DMS53 treated with DMSO at 0.1 percent for 48 hours (cell line): ENCODE data around the gene ARMC5.
A peak's percentile ranks its signal among the peaks of the same experiment; 100 is the strongest.

Experiments
- DNase-seq: peaks from one replicate; lab custom pipeline; 2025; ENCODE audit not compliant: unreplicated experiment; lab: John Stamatoyannopoulos, UW

The ARMC5 gene

DNA sequence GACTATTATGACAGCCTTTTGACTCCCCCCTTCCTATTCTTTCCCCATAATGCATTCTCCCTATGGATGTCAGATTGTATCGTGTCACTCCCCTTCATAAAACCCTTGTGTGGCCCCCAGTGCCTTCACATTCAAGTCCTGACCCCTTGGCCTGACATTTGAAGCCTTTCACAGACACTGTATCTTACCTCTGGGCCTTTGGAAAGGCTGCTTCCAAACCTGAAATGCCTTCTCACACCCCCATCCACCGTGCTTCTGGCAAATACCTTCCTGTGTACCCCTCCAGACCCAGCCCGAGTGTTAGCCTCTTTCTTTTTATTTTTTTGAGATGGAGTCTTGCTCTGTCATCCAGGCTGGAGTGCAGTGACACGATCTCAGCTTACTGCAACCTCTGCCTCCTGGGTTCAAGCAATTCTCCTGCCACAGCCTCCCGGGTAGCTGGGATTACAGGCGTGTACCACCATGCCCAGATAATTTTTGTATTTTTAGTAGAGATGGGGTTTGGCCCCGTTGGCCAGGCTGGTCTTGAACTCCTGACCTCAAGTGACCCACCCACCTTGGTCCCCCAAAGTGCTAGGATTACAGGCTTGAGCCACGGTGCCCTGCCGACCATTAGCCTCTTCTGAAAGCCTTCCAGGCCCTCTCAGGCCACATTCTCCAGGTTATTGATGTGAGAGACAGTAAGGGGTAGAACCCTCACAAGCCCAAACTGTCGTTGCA lies 2.1 kb downstream of the ARMC5 start:
- no peak for DNase-seq

DNA sequence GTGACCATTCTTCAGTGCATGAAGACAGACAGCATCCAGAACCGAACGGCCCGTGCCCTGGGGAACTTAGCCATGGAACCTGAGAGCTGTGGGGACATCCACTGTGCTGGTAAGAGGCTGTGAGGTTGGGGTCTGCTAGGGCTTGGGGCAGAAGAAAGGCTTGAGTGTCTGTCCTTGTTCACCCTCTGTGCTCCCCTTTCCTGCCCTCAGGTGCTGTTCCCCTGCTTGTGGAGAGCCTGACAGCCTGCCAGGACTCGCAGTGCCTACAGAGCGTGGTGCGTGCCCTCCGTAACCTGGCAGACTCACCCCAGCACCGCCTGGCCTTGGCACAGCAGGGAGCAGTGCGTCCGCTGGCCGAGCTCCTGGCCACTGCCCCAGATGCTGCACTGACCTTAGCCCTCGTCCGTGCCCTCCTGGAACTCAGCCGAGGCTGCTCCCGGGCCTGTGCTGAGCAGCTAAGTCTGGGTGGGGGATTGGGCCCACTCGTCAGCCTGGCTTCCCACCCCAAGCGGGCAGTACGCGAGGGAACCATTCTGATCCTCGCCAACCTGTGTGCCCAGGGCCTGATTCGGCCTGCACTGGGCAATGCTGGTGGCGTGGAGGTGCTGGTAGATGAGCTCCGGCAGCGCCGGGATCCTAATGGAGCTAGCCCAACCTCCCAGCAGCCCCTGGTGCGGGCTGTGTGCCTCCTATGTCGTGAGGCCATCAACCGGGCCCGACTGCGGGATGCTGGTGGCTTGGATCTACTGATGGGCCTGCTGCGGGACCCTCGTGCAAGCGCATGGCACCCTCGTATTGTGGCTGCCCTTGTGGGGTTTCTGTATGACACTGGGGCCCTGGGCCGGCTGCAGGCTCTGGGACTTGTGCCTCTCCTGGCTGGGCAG lies 2.9 kb downstream of the ARMC5 start:
- no peak for DNase-seq

DNA sequence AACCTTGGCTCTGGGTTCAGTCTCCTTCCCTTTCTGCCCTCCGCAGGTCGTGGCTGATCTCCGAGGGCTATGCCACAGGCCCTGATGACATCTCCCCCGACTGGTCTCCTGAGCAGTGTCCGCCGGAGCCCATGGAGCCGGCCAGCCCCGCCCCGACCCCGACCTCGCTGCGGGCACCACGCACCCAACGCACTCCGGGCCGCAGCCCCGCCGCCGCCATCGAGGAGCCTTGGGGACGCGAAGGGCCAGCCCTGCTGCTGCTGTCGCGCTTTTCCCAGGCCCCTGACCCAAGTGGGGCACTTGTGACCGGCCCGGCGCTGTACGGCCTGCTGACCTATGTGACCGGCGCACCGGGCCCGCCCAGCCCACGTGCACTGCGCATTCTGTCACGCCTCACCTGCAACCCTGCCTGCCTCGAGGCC lies 5.1 kb downstream of the ARMC5 start:
- DNase-seq = no peak

DNA sequence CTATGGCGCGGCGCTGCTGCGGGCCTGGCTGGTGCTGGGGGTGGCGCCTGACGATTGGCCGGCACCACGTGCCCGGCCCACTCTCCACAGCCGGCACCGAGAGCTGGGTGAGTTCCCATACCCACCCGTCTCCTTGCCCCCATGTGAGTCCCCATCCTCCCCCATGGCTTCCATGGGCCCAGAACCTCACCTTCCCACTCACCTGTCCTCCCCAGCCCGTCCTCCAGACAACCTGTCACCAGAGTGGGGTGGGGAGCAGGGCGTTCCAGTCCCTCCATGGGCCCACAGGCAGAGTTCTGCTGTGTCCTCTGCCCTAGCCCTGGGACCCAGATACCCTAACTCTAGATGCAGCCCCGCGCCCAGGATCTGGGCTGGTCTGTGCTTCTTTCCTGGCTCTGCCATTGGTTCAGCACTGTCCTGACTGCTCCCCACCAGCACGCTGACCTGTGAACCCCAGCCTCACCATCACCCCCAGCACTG lies 5.5 kb downstream of the ARMC5 start:
- no peak for DNase-seq

DNA sequence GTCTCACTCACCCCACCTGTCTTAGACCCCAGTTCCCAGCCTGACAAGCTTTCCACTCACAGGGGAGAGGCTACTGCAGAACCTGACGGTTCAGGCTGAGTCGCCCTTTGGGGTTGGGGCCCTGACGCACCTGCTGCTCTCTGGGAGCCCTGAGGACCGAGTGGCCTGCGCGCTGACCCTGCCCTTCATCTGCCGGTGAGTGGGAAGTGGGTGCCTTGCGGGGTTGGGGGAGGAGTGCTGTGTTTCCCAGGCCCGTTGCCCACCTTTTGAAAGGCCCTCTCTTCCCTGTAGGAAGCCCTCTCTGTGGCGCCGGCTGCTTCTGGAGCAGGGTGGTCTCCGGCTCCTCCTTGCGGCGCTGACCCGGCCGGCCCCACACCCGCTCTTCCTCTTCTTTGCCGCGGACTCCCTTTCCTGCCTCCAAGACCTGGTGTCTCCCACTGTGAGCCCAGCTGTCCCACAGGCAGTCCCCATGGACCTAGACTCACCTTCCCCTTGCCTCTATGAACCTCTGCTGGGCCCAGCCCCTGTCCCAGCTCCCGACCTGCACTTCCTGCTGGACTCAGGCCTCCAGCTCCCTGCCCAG lies 6.6 kb downstream of the ARMC5 start:
- no peak for DNase-seq

DNA sequence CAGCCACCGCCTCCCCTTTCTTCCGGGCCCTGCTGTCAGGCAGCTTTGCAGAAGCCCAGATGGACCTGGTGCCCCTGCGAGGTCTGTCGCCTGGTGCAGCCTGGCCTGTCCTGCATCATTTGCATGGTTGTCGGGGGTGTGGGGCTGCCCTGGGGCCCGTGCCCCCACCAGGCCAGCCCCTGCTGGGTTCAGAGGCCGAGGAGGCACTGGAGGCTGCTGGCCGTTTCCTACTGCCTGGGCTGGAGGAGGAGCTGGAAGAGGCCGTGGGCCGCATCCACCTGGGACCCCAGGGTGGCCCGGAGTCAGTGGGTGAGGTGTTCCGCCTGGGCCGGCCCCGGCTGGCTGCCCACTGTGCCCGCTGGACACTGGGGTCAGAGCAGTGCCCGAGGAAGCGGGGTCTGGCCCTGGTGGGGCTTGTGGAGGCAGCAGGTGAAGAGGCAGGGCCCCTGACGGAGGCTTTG lies 7.1 kb downstream of the ARMC5 start:
- no peak for DNase-seq

DNA sequence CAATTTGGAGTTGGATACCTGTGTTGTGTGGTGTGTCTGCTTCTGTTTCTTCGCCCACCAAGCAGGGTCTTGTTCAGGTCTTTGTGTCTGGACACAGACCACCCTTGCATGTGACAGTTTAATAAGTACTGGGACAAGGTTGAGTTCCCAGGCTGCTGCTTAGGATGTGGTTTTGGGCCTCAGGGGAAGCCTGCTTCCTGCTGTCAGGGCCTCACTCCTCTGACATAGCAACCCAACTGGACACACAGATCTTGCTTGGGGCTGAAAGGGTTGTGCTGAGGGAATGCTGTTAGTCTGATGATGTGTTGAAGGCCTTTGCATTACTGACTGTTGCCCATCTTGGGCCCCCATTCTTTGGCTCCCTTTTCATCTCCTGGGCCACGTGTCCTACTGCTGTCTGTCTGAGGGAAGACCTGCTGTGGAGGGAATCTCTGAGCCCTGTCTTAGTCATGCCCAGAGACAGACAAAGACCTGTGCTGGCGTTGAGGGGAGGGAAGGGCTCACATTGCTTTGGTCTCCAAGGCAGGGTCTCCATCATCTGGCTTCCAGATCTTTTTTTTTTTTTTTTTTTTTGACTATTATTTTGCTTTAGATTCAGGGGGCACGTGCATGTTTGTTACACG lies 8.0 kb downstream of the ARMC5 start:
- DNase-seq = no peak

DNA sequence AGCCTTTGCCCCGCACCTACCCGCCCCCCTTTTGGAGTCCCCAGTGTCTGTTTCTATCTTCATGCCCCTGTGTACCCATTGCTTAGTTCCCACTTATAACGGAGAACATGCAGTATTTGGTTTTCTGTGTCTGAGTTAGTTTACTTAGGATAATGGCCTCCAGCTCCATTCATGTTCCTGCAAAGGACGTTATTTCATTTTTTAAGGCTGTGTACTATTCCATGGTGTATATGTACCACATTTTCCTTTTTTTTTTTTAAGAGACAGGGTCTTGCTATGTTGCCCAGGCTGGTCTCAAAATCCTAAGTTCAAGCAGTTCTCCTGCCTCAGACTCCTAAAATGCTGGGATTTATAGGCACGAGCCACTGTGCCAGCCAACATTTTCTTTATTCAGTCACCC lies 8.6 kb downstream of the ARMC5 start:
- no peak for DNase-seq

DNA sequence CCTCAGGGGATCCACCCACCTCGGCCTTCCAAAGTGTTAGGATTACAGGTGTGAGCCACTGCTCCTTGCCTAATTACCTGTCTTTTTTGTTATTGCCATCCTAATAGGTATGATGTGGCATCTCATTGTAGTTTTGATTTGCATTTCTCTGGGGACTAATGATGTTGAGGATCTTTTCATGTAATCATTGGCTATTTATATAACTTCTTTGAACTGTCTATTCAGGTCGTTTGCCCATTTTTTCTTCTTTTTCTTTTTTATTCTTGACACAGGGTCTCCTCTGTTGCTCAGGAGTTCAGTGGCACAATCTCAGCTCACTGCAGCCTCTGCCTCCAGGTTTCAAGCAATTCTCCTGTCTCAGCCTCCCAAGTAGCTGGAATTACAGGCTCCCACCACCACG lies 11.3 kb downstream of the ARMC5 start:
- no peak for DNase-seq

DNA sequence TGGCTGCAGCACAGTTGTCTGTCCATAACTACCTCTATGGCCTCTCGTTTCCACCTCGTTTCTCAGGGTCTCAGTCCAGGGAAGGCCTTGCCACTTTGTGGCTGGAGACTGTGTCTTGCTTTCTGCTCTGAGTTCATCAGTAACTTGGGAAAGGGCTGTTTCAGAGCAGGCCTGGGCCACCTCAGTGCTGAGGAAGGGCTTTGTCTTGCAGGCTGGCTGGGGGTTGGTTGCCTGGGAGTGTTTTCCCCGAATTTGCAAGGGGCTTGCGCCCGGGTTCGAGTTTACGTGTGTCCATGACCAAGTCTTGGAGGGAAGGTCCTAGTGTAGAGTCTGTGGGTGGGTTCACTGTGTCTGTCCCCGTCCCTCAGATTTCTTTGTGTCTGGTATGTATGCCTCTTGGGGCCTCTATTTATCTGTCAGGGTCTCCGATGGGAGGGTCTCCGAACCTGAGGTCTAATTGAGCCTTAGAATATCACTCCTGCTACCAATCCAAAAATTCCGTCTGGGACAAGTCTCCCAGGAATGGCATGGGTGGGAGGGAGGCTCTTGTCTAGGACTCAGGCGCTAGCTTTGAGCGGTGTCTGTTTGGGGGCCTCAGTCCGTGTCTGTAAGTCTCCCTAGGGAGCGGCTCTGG lies 12.1 kb downstream of the ARMC5 start:
- no peak for DNase-seq

DNA sequence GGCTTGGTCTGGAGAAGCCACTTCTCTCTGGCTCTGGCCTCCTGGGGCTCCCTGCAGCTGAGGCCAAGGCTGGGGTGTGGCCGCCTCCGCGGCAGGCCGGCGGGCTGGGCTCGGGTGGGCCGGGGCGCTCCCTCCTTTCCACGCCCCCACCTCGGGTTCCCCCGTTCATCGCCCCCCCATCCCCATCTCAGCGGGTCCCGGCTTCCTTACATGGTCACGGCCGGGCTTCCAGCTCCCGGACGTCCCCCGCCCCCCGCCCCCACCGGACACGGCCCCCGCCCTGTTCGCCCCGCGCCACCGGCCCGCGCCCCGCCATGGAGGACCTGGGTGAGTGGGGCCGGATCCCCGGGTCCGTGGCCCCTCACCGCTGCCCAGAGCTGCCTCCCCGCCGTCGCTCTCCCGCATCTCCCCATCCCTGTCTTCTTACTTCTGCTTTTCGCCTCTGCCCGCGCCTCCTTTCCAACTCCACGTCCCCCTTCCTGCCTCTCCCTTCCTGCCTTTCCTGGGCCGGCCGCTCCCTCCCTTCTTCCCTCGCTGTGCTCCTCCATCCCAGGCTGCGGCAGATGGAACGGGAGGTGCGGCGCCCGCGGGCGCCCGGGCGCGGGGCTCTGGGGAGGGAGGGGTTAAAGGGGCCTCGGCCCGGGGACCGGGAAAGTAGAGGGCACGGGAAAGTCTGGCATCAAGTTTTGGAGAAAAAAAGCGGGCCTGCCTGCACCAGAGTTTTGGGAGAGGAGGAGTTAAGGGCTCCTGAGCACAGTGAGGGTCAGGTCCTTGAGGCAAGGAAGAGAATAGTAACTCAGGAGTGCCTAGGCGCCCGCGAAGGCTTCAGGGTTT lies 12.8 kb downstream of the ARMC5 start, which contains the start of gene TGFB1I1:
Gene TGFB1I1 (plus strand): TSS at position 278 of the 834 bp plus-strand sequence. CDS start 37 bp downstream, at position 315.
- DNase-seq = no peak

DNA sequence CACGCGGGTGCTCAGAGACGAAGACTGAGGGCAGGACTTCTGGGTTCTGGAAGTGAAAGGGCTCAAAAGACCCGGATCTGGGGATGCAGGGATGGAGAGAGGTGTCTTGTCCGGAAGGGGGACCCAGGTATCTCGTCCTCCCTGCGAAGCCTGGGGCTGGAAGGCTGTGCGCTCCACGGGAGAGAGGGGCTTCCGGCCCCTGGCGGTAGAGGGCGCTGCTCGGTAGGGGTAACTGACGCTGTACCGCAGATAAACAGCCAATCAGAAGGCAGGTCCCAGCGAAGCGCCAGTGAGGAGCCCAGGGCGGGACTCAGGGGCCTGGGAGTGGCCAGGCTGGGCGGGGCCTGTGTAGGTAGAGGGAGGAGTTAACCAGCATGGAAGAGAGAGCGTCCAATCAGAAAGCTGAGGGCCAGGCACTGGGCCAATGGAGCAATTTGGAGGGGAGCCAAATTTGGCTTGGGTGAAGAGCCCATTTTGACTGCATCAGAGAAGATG lies 13.5 kb downstream of the ARMC5 start:
- DNase-seq = peak; percentile 60

DNA sequence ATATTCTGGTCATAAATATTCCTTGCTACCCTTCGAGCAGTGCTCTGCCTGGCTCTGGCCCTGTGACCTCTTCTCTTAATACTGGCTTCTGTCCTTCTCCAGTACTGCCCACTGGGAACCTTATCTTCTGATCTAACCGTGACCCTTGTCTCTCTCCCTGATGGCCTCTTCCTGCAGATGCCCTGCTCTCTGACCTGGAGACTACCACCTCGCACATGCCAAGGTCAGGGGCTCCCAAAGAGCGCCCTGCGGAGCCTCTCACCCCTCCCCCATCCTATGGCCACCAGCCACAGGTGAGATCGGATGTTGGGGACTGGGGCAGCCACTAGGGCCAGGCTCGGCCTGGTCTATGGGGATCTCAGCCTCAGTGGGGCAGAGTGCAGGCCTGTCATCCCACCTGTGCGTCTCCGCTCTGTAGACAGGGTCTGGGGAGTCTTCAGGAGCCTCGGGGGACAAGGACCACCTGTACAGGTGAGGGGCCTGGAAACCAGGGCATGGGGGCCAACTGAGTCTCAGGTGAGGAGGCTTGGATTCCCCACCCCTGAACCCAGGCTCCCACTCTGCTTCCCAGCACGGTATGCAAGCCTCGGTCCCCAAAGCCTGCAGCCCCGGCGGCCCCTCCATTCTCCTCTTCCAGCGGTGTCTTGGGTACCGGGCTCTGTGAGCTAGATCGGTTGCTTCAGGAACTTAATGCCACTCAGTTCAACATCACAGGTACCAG lies 14.1 kb downstream of the ARMC5 start:
- no peak for DNase-seq

DNA sequence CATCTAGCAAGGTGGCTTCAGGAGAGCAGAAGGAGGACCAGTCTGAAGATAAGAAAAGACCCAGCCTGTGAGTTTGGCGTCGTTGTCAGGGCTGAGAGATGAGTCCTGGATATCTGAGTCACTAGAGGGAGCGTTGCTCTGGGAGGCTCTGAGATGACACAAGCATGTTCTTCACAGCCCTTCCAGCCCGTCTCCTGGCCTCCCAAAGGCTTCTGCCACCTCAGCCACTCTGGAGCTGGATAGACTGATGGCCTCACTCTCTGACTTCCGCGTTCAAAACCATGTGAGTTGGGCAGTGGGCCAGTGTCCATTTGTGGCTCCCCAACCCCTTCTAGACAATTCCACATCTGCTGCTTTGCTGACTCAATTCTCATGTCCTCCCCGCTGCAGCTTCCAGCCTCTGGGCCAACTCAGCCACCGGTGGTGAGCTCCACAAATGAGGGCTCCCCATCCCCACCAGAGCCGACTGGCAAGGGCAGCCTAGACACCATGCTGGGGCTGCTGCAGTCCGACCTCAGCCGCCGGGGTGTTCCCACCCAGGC lies 14.9 kb downstream of the ARMC5 start:
- no peak for DNase-seq

DNA sequence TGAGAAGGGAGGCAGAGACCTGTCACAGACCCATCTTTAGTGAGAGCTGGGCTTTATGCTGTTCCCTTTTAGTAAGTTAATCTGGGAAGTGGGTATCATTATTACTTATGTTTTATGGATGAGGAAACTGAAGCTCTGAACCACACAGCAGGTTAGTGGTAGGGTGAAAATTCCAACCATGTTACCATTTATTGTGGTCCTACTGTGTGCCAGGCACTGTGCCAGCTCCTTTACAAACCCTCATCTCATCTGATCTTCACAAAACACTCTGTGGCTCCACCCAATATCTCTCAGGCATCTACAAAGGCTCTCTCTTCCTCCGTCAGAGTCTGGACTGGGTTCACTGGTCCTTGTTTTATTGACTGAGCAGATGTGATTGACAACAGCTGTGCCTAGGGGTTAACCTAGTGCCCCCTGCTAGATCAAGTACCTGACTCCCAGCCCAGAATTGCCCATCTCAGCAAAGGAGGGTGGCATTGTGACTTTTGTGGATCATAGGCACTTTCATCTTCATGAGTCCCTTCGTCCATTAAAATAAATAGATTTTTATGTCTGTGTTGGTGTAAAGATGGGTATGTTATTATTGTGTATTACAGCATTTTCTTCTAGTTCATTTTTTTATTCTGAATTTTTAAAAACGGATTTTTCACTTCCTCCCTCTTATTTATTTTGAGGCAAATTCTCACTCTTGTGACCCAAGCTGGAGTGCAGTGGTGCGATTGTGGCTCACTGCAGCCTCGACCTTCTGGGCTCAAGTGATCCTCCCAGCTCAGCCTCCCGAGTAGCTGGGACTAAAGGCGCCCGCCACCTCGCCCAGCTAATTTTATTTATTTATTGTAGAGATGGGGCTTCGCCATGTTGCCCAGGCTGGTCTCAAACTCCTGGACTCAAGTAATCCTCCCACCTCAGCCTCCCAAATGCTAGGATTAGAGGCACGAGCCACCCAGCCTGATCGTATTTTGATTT lies 15.8 kb downstream of the ARMC5 start:
- no peak for DNase-seq

DNA sequence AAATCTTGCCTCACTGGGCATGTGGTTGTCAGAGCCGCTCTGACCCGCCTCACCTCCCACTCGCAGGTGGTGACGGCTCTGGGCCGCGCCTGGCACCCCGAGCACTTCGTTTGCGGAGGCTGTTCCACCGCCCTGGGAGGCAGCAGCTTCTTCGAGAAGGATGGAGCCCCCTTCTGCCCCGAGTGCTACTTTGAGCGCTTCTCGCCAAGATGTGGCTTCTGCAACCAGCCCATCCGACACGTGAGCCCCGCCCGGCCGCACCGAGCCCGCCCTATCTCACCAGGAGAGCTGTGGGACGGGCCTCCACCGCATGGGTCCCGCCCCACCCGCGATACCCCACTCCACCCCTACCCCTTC lies 16.6 kb downstream of the ARMC5 start:
- DNase-seq = no peak

DNA sequence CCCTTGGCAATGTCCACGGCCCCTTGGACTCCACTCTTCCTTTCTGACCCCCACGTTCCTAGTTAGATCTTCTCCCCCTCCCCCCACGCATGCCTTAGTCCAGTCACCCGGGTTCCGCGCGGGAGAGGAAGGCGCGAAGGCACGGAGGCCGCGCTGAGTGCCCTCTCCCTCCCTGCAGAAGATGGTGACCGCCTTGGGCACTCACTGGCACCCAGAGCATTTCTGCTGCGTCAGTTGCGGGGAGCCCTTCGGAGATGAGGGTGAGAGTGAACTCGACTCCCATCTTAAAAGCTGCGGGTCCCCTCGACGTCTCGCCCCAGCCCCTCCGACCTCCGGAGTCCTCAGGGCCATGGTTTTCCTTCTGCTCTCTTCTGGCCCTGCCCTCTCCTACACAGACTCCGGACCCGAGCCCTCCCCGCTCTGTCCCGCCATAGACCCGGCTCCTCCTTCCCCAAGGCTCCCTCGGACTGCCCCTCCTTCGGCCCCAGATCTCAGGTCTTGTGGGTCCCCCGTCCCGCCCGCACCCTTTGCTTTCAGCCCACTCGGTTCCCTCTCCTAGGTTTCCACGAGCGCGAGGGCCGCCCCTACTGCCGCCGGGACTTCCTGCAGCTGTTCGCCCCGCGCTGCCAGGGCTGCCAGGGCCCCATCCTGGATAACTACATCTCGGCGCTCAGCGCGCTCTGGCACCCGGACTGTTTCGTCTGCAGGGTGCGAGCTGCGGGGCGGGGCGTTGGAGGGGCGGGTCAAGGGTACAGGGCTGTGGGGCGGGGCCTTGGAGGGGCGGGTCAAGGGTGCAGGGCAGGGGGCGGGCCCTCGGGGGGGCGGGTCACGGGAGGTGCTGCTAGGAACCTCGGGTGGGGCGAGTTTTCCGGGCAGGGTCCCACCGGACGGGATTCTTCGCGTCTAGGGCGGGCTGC lies 17.3 kb downstream of the ARMC5 start:
- DNase-seq = peak; percentile 48
